ENCODE measurements around the gene HEPN1.

The HEPN1 gene

DNA sequence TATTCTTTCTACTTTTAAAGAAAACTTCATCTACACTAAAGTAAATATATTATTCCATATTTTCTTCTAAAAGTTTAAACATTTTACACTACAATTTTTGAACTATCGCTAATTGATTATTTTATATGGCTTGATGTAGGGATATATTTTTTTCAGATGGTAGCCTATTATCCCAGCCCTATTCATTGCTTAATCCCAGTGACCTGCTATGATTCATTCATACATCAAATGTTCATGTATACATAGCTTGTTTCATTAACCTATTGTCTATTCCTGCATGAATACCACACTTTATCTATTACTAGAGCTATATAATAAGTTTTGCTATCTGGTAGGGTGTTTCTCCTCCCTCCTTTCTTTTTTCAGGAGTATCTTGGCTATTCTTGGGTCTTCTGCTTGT is 16.4 kb upstream of the HEPN1 start:
- no peak for TF ChIP-seq MYC (IDR thresholded peaks at IDR 0.05; ENCODE audit: low read depth, low read length)
- TF ChIP-seq, protein P1, sequence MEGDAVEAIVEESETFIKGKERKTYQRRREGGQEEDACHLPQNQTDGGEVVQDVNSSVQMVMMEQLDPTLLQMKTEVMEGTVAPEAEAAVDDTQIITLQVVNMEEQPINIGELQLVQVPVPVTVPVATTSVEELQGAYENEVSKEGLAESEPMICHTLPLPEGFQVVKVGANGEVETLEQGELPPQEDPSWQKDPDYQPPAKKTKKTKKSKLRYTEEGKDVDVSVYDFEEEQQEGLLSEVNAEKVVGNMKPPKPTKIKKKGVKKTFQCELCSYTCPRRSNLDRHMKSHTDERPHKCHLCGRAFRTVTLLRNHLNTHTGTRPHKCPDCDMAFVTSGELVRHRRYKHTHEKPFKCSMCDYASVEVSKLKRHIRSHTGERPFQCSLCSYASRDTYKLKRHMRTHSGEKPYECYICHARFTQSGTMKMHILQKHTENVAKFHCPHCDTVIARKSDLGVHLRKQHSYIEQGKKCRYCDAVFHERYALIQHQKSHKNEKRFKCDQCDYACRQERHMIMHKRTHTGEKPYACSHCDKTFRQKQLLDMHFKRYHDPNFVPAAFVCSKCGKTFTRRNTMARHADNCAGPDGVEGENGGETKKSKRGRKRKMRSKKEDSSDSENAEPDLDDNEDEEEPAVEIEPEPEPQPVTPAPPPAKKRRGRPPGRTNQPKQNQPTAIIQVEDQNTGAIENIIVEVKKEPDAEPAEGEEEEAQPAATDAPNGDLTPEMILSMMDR (IDR thresholded peaks at IDR 0.05; ENCODE audit: low read depth, low read length), result no peak
- TF ChIP-seq, protein P2, sequence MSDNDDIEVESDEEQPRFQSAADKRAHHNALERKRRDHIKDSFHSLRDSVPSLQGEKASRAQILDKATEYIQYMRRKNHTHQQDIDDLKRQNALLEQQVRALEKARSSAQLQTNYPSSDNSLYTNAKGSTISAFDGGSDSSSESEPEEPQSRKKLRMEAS (IDR thresholded peaks at IDR 0.05; ENCODE audit: low read depth, low read length), result no peak
- H3K4me3 ChIP-seq (ENCODE audit: low read depth, low read length), result no peak overlapping the region
- no peak for DNase-seq (ENCODE audit: low read depth)

DNA sequence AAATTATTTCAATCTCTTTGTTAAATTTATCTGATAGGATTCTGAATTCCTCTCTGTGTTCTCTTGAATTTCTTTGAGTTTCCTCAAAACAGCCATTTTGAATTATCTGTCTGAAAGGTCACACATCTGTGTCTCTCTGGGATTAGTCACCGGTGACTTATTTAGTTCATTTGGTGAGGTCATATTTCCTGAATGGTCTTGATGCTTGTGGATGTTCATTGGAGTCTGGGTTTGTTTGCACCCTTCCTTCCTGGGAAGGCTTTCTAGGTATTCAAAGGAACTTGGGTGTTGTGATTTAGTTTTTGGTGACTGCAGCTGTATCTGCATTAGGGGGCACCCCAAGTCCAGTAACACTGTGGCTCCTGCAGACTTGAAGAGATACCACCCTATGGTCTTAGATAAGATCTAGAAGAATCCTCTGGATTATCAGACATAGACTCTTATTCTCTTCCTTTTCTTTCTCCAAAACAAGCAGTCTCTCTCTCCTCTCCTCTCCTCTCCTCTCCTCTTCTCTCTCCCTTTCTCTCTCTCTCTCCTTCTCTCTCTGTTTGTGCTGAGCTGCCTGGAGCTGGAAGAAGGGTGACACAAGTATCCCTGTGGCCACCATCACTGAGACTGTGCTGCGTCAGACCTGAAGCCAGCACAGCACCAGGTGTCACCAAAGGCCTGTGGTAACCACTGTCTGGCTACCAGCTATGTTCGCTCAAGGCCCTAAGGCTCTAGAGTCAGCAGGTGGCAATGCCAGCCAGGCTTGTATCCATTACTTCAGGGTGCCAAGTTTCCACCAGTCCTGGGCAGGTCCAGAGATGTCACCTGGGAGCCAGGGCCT is 3.3 kb upstream of the HEPN1 start:
- no peak overlapping the region for H3K4me3 ChIP-seq (ENCODE audit: low read depth, low read length)
- TF ChIP-seq POLR2A (IDR thresholded peaks at IDR 0.05; ENCODE audit: extremely low read depth, insufficient read length), result no peak
- no peak for TF ChIP-seq MYC (IDR thresholded peaks at IDR 0.05; ENCODE audit: low read depth, low read length)
- TF ChIP-seq, protein P2 (IDR thresholded peaks at IDR 0.05; ENCODE audit: low read depth, low read length), result no peak
- TF ChIP-seq, protein P1 (IDR thresholded peaks at IDR 0.05; ENCODE audit: low read depth, low read length), result no peak
- no peak for DNase-seq (ENCODE audit: low read depth)

DNA sequence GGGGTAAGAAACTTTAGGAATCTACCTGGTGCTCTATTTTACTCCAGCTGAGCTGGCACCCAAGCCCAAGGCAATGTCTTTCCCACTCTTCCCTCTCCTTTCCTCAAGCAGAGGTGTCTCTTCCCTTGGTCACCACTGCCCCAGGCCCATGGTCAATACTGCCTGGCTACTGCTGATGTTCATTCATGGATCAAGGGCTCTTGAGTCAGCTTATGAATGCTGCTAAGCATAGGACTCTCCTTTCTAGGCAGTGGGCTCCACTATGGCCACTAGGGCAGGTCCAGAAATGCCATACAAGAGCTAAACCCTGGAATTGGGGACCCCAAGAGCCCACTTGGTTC is 2.7 kb upstream of the HEPN1 start:
- TF ChIP-seq, protein P2 (IDR thresholded peaks at IDR 0.05; ENCODE audit: low read depth, low read length), result no peak
- TF ChIP-seq MYC (IDR thresholded peaks at IDR 0.05; ENCODE audit: low read depth, low read length), result no peak
- TF ChIP-seq, protein P1 (IDR thresholded peaks at IDR 0.05; ENCODE audit: low read depth, low read length), result no peak
- TF ChIP-seq POLR2A (IDR thresholded peaks at IDR 0.05; ENCODE audit: extremely low read depth, insufficient read length), result no peak
- DNase-seq (ENCODE audit: low read depth), result no peak
- H3K4me3 ChIP-seq (ENCODE audit: low read depth, low read length), result no peak overlapping the region

DNA sequence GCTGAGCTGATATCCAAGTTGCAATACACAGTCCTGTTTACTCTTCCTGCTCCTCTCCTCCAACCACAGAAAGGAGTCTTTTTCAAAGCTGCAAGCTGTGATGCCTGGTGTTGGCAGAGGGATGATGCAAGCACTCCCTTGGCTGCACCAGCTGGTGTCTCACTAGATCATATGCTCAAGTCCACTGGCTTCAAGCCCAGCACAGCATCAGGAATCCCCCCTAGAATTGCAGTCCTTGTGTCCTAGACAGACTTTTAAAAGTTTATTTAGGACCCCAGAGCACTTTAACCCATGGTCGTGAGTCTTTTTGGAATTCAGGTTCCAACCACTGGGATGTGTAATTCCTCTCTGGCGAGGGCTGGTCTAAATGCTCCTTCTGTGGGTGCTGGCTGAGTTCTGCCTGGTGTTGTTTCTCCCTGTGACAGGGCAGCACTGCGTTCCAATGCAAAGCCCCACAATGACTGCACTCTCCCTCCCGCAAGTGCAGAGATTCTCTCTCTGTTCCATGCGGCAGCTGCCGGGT is 1.9 kb upstream of the HEPN1 start:
- no peak overlapping the region for H3K4me3 ChIP-seq (ENCODE audit: low read depth, low read length)
- TF ChIP-seq MYC (IDR thresholded peaks at IDR 0.05; ENCODE audit: low read depth, low read length), result no peak
- TF ChIP-seq, protein P2 (IDR thresholded peaks at IDR 0.05; ENCODE audit: low read depth, low read length), result no peak
- TF ChIP-seq, protein P1 (IDR thresholded peaks at IDR 0.05; ENCODE audit: low read depth, low read length), result no peak
- TF ChIP-seq POLR2A (IDR thresholded peaks at IDR 0.05; ENCODE audit: extremely low read depth, insufficient read length), result no peak
- DNase-seq (ENCODE audit: low read depth), result no peak

DNA sequence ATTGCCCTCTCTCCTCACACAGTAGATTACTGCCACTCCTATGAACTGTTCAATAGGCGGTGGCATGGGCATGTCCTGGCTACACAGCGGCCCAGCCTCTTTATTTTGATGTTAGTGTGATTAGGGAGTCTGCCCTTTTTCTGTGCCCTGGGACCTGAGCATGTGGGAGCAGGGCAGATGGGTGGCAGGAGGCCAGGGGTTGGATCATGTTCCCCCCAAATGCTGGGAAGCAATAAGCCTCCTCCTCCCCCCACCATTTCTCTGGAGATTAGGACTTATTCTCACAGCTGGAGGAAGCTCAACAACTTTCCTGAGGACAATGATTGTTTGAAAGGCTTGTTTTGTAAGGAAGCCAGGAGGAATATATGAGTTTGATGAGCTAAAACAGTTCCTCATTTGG is 848 bp downstream of the HEPN1 start:
- H3K4me3 ChIP-seq (ENCODE audit: low read depth, low read length), result no peak overlapping the region
- TF ChIP-seq POLR2A (IDR thresholded peaks at IDR 0.05; ENCODE audit: extremely low read depth, insufficient read length) (no peak), MYC (IDR thresholded peaks at IDR 0.05; ENCODE audit: low read depth, low read length) (no peak)
- TF ChIP-seq, protein P2 (IDR thresholded peaks at IDR 0.05; ENCODE audit: low read depth, low read length), result no peak
- TF ChIP-seq, protein P1 (IDR thresholded peaks at IDR 0.05; ENCODE audit: low read depth, low read length), result no peak
- DNase-seq (ENCODE audit: low read depth), result no peak
